Panc1 (cell line): ENCODE measurements around the gene MEGF11. TPM values are rescaled to one million over a fixed set of nuclear protein-coding genes. Genes with fewer than 3 reads are reported as not detected.

ENCODE experiments used
- ATAC-seq: fragments of 200-7000 bp; cut with Tn5 transposase; 2 replicates; pipeline ENCODE4 v1.9.1; 2020; ENCODE audit warnings: mild to moderate bottlenecking, moderate library complexity
- BruUV-seq: library from RNA; stranded (reverse); fragments of 400-500 nt; replicated peaks from 2 replicates; lab custom pipeline; 2021; lab: Mats Ljungman, UMichigan
- CTCF ChIA-PET: fragments of 300-600 bp; sonication (Branson Sonifier 250); formaldehyde crosslinking; loops from one replicate; lab custom pipeline; 2022; ENCODE audit warnings: antibody characterized with exemption; lab: Charles Lee
- POLR2A ChIA-PET: fragments of 300-600 bp; sonication (Branson Sonifier 250); formaldehyde crosslinking; loops from one replicate; lab custom pipeline; 2022; ENCODE audit warnings: antibody characterized with exemption; lab: Charles Lee
- DNase-seq: peaks from one replicate; pipeline ENCODE4 v3.0.0-alpha.2; 2010; ENCODE audit warnings: low read depth, low spot score
- H3K27ac ChIP-seq: 2 replicates; pipeline ENCODE4 v1.5.1; 2011; ENCODE audit warnings: mild to moderate bottlenecking, low read length, inconsistent platforms
- H3K27me3 ChIP-seq: fragments of 200-500 bp; sonication (Bioruptor generic); 2 replicates; pipeline ENCODE4 v1.6.0; 2014; ENCODE audit warnings: low read length, inconsistent platforms; ENCODE audit not compliant: control insufficient read depth, insufficient read depth
- H3K36me3 ChIP-seq: fragments of 200-500 bp; sonication (Bioruptor generic); 2 replicates; pipeline ENCODE4 v1.5.1; 2014; ENCODE audit warnings: inconsistent platforms, mild to moderate bottlenecking, low read length, moderate library complexity; ENCODE audit not compliant: control insufficient read depth, insufficient read depth
- H3K4me1 ChIP-seq: 2 replicates; pipeline ENCODE4 v1.5.1; 2011; ENCODE audit warnings: inconsistent platforms, mild to moderate bottlenecking, low read length, moderate library complexity; ENCODE audit not compliant: control insufficient read depth, insufficient read depth
- H3K4me3 ChIP-seq, 2 experiments: 2 replicates each; pipeline ENCODE4 v1.5.1; 2011 to 2012; ENCODE audit warnings: low read depth in 2 of 2, low read length in 2 of 2, mild to moderate bottlenecking in 2 of 2, inconsistent platforms in 1 of 2, moderate library complexity in 1 of 2
- H3K9me3 ChIP-seq: fragments of 200-500 bp; sonication (Bioruptor generic); 2 replicates; pipeline ENCODE4 v1.5.1; 2014; ENCODE audit warnings: low read depth, mild to moderate bottlenecking, inconsistent platforms, low read length, moderate library complexity; ENCODE audit not compliant: control insufficient read depth, insufficient read depth
- CTCF ChIP-seq: fragments of 450-650 bp; IDR thresholded peaks from 2 replicates; pipeline ENCODE4 v1.5.1; 2017; ENCODE audit warnings: mild to moderate bottlenecking
- POLR2AphosphoS5 ChIP-seq: IDR thresholded peaks from 2 replicates; pipeline ENCODE4 v1.6.1; 2012; ENCODE audit warnings: mild to moderate bottlenecking, low read depth, low read length, moderate library complexity
- SIN3A ChIP-seq: IDR thresholded peaks from 2 replicates; pipeline ENCODE4 v1.6.1; 2012; ENCODE audit warnings: low read depth, mild to moderate bottlenecking, low read length, moderate library complexity, borderline replicate concordance; ENCODE audit not compliant: insufficient read depth
- TCF7L2 ChIP-seq: IDR thresholded peaks from 2 replicates; pipeline ENCODE4 v1.6.1; 2011; ENCODE audit warnings: mild to moderate bottlenecking, low read depth, low read length, inconsistent platforms
- in situ Hi-C: cut with HindIII; loops from 2 replicates; pipeline ENCODE4 v1.10.0; 2016; ENCODE audit warnings: low sequenced_read_pairs, low pct_unique_long_range_greater_than_20kb
- intact Hi-C: fragments of 100-400 bp; cut with micrococcal nuclease; formaldehyde crosslinking; loops from one replicate; pipeline ENCODE4 v1.10.0; 2022; ENCODE audit not compliant: unreplicated experiment
- total RNA-seq: library from RNA; stranded (reverse); gene quantifications from one replicate; pipeline ENCODE4 v1.2.1, GENCODE V29; 2021; ENCODE audit not compliant: unreplicated experiment
- TF ChIP-seq, protein P1 (sequence below), 2 experiments: IDR thresholded peaks; 2 replicates each; pipeline ENCODE4 v1.6.1; 2011 to 2012; ENCODE audit warnings: low read depth in 2 of 2, control low read depth in 1 of 2, low read length in 1 of 2, mild to moderate bottlenecking in 1 of 2, moderate library complexity in 1 of 2; ENCODE audit not compliant: insufficient read depth in 1 of 2

MEGF11 gene
- total RNA-seq, 1 experiment from 2014 or later, result 0.95 TPM

DNA sequence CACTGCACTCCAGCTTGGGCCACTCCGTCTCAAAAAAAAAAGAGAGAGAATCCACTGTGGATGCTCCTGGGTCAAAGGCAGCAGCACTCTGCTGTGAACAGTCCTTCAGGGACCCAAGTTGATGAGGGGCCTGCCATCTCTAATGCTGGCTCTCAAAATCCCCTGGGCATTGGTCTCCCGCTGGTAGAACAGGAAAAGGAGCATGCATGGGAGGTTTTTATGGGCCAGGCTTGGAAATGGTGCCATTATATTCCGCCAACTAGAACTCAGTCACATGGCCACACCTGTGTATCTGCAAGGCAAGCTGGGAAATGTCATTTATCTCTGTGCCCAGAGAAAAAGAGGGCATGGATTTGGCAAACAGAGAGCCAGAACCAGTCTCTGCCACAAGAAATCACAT is 36.5 kb upstream of the MEGF11 start:
- Histone ChIP-seq H3K27me3 (no peaks in the 10 kb centered on the region), H3K4me3 (no peak overlapping the region), H3K36me3 (no peaks in the 10 kb centered on the region), H3K27ac (no peak overlapping the region), H3K4me1 (peaks cover 12% of the 10 kb centered on the region), H3K9me3 (no peaks in the 10 kb centered on the region)
- CTCF ChIA-PET, result interaction anchor here (0.6 kb wide), 1 partner anchor 25 kb away, joined by 5 read pairs; no protein-coding TSS in a partner anchor
- ATAC-seq (no peak), DNase-seq (no peak)
- POLR2A ChIA-PET, result no interaction called here
- in situ Hi-C loops (no loop called here), intact Hi-C loops (no loop called here)
- no TSS peak for BruUV-seq
- TF ChIP-seq TCF7L2 (no peak), SIN3A (no peak), CTCF (no peak), POLR2AphosphoS5 (no peak)
- TF ChIP-seq, protein P1, sequence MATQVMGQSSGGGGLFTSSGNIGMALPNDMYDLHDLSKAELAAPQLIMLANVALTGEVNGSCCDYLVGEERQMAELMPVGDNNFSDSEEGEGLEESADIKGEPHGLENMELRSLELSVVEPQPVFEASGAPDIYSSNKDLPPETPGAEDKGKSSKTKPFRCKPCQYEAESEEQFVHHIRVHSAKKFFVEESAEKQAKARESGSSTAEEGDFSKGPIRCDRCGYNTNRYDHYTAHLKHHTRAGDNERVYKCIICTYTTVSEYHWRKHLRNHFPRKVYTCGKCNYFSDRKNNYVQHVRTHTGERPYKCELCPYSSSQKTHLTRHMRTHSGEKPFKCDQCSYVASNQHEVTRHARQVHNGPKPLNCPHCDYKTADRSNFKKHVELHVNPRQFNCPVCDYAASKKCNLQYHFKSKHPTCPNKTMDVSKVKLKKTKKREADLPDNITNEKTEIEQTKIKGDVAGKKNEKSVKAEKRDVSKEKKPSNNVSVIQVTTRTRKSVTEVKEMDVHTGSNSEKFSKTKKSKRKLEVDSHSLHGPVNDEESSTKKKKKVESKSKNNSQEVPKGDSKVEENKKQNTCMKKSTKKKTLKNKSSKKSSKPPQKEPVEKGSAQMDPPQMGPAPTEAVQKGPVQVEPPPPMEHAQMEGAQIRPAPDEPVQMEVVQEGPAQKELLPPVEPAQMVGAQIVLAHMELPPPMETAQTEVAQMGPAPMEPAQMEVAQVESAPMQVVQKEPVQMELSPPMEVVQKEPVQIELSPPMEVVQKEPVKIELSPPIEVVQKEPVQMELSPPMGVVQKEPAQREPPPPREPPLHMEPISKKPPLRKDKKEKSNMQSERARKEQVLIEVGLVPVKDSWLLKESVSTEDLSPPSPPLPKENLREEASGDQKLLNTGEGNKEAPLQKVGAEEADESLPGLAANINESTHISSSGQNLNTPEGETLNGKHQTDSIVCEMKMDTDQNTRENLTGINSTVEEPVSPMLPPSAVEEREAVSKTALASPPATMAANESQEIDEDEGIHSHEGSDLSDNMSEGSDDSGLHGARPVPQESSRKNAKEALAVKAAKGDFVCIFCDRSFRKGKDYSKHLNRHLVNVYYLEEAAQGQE (IDR thresholded peaks at IDR 0.05; ENCODE audit: insufficient read depth in 1 of 2, low read depth in 2 of 2, low read length in 1 of 2), result no peak

- in situ Hi-C loops, result no loop called here
- POLR2A ChIA-PET, result no interaction called here
Observed at GRCh38 chr15:66288551-66289185, 35.1 kb upstream of the MEGF11 start.

More at GRCh38 chr15:66288551-66289185, 35.1 kb upstream of the MEGF11 start:
- H3K36me3 ChIP-seq, result no peaks in the 10 kb centered on the region
- no TSS peak for BruUV-seq
- H3K4me1 ChIP-seq, result 0 out of 2 replicates have a peak, but pooled peaks cover 5% of the 10 kb centered on the region
- TF ChIP-seq, protein P1 (IDR thresholded peaks at IDR 0.05; ENCODE audit: insufficient read depth in 1 of 2, low read depth in 2 of 2, low read length in 1 of 2), result no peak
- no peak for TF ChIP-seq SIN3A
- no peak for TF ChIP-seq POLR2AphosphoS5
- no peak for TF ChIP-seq CTCF
- no peak for TF ChIP-seq TCF7L2
- H3K9me3 ChIP-seq, result no peaks in the 10 kb centered on the region
- no peak overlapping the region for H3K27ac ChIP-seq
- ATAC-seq, result no peak
- no peak for DNase-seq
- CTCF ChIA-PET, result interaction anchor here (0.7 kb wide), 1 partner anchor 227 kb away, joined by 3 read pairs; no protein-coding TSS in a partner anchor
- no peaks in the 10 kb centered on the region for H3K27me3 ChIP-seq
- intact Hi-C loops, result loop anchor here (10.0 kb wide), 1 partner anchor 294 kb away; no protein-coding TSS in a partner anchor
- no peak overlapping the region for H3K4me3 ChIP-seq
